Esophagus squamous epithelium (tissue), 5 donors: ENCODE data around the gene MAP3K5. TPM values are rescaled to one million over a fixed set of nuclear protein-coding genes. Genes with fewer than 3 reads are reported as not detected.

Experiments used
- DNase-seq: peaks from one replicate; lab custom pipeline; 2025; lab: John Stamatoyannopoulos, UW
- H3K27ac ChIP-seq, 4 donors: fragments of 200-600 bp; sonication (generic); one replicate each; pipeline ENCODE4 v1.5.1; 2016 to 2019; ENCODE audit warnings: mild to moderate bottlenecking in 1 of 4
- H3K27me3 ChIP-seq, 4 donors: fragments of 200-600 bp; sonication (generic); 1 replicate in 3 of 4; 2 replicates in 1 of 4; pipeline versions ENCODE4 v1.5.1 to v1.6.0; 2017 to 2021; ENCODE audit warnings: antibody characterized with exemption in 1 of 4
- H3K36me3 ChIP-seq, 3 donors: fragments of 200-600 bp; sonication (generic); one replicate each; pipeline ENCODE4 v1.5.1; 2016 to 2019
- H3K4me1 ChIP-seq, 3 donors: fragments of 200-600 bp; sonication (generic); one replicate each; pipeline ENCODE4 v1.5.1; 2017 to 2019
- H3K4me3 ChIP-seq, 4 donors: fragments of 200-600 bp; sonication (generic); 1 replicate in 3 of 4; 2 replicates in 1 of 4; pipeline ENCODE4 v1.5.1; 2016 to 2019; ENCODE audit warnings: mild to moderate bottlenecking in 2 of 4, moderate library complexity in 1 of 4
- H3K9me3 ChIP-seq, 3 donors: fragments of 200-600 bp; sonication (generic); one replicate each; pipeline ENCODE4 v1.5.1; 2016 to 2019
- POLR2A ChIP-seq, 4 donors: fragments of 450-650 bp; IDR thresholded peaks; one replicate each; pipeline ENCODE4 v1.6.1; 2017; ENCODE audit warnings: antibody characterized with exemption in 4 of 4, mild to moderate bottlenecking in 4 of 4, moderate library complexity in 3 of 4
- WGBS, 2 donors: methylation state at CpG; one replicate each; pipeline ENCODE4 v1.1.5; 2018; 5-methylcytosine and 5-hydroxymethylcytosine counted together
- intact Hi-C: fragments of 100-400 bp; cut with DNase I; formaldehyde crosslinking; loops from one replicate; pipeline ENCODE4 v1.15.0; 2022
- total RNA-seq, 4 donors: library from RNA; depleted of rRNA; stranded (reverse); fragments of >200 nt; gene quantifications; one replicate each; pipeline ENCODE4 v1.1.0, GENCODE V29; 2016
- TF ChIP-seq, protein P1 (sequence below), 6 experiments: fragments of 450-650 bp in 4 of 6; fragments of 200-600 bp in 2 of 6; sonication (generic) in 2 of 6; IDR thresholded peaks; one replicate each; pipeline ENCODE4 v1.5.1; 2016 to 2019; ENCODE audit warnings: antibody characterized with exemption in 6 of 6, mild to moderate bottlenecking in 4 of 6, moderate library complexity in 4 of 6
- donor health status: DM: yes; HTN: yes; CAD: no.

MAP3K5 gene
- total RNA-seq, 4 donors from 2014 or later: 9.2 to 22.9 (median 20.9) TPM

DNA sequence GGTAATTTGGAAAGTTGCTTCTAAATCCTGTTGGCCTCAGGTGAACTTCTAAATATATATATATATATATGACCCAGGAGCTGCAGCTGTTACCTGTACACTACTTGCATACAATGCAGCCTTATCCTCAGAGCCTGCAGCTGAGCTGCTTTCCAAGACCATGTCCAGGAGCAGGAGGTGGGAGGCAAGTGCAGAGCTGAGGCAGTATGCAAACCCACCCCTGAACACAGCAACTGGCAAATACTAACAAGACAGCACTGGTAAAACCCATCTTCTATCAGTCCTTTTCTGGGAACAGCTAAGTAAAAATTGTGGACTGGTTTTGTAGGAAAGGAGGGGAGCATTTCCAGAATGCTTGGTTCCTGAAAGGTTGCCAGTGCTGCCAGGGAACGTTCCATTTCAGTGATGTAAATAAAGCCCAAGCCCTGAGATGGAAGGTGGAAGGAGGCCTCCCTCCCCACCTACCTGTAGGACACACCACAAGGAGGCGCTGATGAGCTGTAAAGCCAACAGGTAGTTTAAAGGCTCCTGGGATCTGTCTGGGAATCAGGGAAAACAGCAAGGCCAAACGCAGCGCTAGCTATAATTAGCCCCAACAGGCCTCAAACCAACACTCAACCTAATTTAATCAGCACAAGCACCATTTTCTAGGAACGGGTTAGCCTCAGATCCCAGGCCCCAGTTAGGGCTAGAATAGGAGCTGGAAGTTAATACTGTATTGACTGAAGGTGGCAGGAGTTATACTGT, 148.3 kb downstream of the MAP3K5 start:
- Histone ChIP-seq H3K27ac (peak overlapping the region in 3 of 4 donors; percentile 53 to 69 (median 57)), H3K4me1 (peaks cover 4 to 40% (median 22%) of the 10 kb centered on the region in 3 donors), H3K36me3 (peaks cover 0 to 4% (median 0%) of the 10 kb centered on the region in 3 donors), H3K9me3 (no peaks in the 10 kb centered on the region), H3K27me3 (no peaks in the 10 kb centered on the region), H3K4me3 (no peak overlapping the region)
- WGBS, 2 donors: 4 to 5% methylated on average over 2 to 5 of the region's 5 CpGs
- intact Hi-C loops: loop anchor here (2.0 to 10.0 kb wide), 2 partner anchors 59 to 147 kb away; no protein-coding TSS in a partner anchor
- DNase-seq: peak; percentile 3
- TF ChIP-seq, protein P1, sequence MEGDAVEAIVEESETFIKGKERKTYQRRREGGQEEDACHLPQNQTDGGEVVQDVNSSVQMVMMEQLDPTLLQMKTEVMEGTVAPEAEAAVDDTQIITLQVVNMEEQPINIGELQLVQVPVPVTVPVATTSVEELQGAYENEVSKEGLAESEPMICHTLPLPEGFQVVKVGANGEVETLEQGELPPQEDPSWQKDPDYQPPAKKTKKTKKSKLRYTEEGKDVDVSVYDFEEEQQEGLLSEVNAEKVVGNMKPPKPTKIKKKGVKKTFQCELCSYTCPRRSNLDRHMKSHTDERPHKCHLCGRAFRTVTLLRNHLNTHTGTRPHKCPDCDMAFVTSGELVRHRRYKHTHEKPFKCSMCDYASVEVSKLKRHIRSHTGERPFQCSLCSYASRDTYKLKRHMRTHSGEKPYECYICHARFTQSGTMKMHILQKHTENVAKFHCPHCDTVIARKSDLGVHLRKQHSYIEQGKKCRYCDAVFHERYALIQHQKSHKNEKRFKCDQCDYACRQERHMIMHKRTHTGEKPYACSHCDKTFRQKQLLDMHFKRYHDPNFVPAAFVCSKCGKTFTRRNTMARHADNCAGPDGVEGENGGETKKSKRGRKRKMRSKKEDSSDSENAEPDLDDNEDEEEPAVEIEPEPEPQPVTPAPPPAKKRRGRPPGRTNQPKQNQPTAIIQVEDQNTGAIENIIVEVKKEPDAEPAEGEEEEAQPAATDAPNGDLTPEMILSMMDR (IDR thresholded peaks at IDR 0.05): peak; percentile 73 to 97 (median 94)
- TF ChIP-seq POLR2A (IDR thresholded peaks at IDR 0.05): no peak

- Histone ChIP-seq H3K4me3 (no peak overlapping the region), H3K27ac (no peak overlapping the region), H3K4me1 (peaks cover 1 to 27% (median 13%) of the 10 kb centered on the region in 3 donors), H3K9me3 (no peaks in the 10 kb centered on the region), H3K27me3 (no peaks in the 10 kb centered on the region), H3K36me3 (peaks cover 0 to 15% (median 1%) of the 10 kb centered on the region in 3 donors)
- no peak for DNase-seq
- 88 to 99% methylated on average over 1 to 3 of the region's 3 CpGs for WGBS, 2 donors
- TF ChIP-seq POLR2A (IDR thresholded peaks at IDR 0.05): no peak
- intact Hi-C loops: loop anchor here (10.0 kb wide), 1 partner anchor 57 kb away; no protein-coding TSS in a partner anchor
Measured at GRCh38 chr6:136641873-136642465, 150.3 kb downstream of the MAP3K5 start.

DNA sequence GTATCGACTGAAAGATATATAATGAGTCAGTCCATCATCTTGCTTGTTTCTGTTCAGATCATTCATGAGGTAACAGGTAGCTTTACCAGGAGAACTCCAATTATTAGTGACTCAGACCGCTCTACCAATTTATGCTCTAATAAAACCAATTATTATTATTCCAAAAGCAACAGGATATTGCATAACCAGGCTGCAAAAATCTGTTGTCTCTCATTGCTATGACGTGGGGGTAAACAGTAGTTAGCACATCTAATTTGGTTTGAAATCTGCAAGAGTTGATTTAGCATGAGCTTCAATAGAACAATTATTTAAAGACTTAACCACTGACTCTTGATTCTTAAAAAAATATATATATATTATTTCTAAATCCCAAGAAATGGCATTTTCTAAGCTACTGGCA, 151.1 kb downstream of the MAP3K5 start:
- Histone ChIP-seq H3K27me3 (no peaks in the 10 kb centered on the region), H3K27ac (no peak overlapping the region), H3K4me1 (peaks cover 0 to 19% (median 13%) of the 10 kb centered on the region in 3 donors), H3K36me3 (peaks cover 0 to 23% (median 7%) of the 10 kb centered on the region in 3 donors), H3K9me3 (no peaks in the 10 kb centered on the region), H3K4me3 (no peak overlapping the region)
- WGBS, 2 donors: 69 to 80% methylated on average over 3 of the region's 3 CpGs
- intact Hi-C loops: loop anchor here (10.0 kb wide), 1 partner anchor 56 kb away; no protein-coding TSS in a partner anchor
- DNase-seq: no peak
- TF ChIP-seq POLR2A (IDR thresholded peaks at IDR 0.05): no peak
- TF ChIP-seq, protein P1 (IDR thresholded peaks at IDR 0.05): no peak

DNA sequence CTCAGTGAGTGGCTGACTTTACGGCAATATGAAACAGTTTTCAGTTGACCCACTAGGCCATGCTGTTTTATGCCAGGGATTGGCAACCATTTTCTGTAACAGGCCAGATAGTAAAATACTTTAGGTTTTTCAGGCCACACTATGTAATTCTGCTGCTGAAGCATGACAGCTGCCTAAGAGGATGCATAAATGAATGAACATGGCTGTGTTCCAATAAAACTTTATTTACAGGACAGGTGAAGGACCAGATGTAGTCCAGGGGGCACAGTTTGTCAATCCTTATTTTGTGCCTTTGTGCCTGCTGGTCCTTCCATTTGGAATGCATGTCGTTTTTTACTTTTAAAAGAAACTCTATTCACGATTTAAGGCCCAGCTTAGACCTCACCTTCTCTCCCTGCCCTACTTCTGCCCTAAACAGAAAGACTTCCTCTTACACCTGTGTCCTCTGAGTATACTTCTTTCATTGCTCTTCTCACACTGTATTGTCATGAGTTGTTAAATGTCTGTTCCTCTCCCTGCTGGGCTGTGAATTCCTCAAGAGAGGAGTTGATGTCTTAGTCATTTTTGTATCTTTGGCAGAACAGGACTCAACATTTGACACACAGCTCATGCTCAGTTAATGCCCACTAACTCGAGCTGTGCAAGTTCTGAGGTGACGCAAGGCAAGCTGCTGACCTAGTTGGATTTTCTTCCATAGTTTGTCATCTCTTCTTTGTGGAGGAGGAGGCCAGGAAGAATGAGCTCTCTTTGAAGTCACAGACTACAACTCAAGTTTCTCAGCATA, 152.0 kb downstream of the MAP3K5 start:
- no peaks in the 10 kb centered on the region for H3K27me3 ChIP-seq
- no peak for DNase-seq
- WGBS, 2 donors: 73 to 79% methylated on average over 5 of the region's 5 CpGs
- H3K4me3 ChIP-seq: no peak overlapping the region
- intact Hi-C loops: loop anchor here (10.0 kb wide), 1 partner anchor 56 kb away; no protein-coding TSS in a partner anchor
- H3K4me1 ChIP-seq: peaks cover 0 to 15% (median 13%) of the 10 kb centered on the region in 3 donors
- TF ChIP-seq, protein P1 (IDR thresholded peaks at IDR 0.05): no peak
- TF ChIP-seq POLR2A (IDR thresholded peaks at IDR 0.05): no peak
- no peak overlapping the region for H3K27ac ChIP-seq
- H3K9me3 ChIP-seq: no peaks in the 10 kb centered on the region
- H3K36me3 ChIP-seq: peaks cover 0 to 31% (median 7%) of the 10 kb centered on the region in 3 donors

DNA sequence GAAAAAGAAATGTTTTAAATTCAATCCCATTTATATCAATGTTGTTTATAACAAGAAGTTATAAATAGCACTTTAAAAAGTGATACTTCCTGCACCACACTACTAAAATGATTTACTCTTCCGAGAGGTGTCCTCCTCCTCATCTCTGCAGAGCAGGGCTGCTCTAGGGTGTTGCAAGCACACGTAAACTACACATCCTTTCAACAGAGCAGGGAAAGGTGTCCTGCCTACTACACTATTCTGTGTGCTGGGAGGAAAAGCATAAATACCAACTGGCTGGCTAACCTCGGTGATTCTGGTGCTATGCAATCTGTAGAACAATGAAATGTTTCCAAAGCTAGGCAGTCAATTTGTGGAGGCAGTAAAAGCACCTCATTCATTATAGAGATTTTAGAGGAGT, 152.6 kb downstream of the MAP3K5 start:
- WGBS, 2 donors: 80 to 82% methylated on average over 3 of the region's 3 CpGs
- Histone ChIP-seq H3K36me3 (peaks cover 0 to 37% (median 7%) of the 10 kb centered on the region in 3 donors), H3K4me1 (peaks cover 0 to 12% (median 11%) of the 10 kb centered on the region in 3 donors), H3K27me3 (no peaks in the 10 kb centered on the region), H3K9me3 (no peaks in the 10 kb centered on the region), H3K4me3 (no peak overlapping the region), H3K27ac (no peak overlapping the region)
- intact Hi-C loops: loop anchor here (10.0 kb wide), 1 partner anchor 55 kb away; no protein-coding TSS in a partner anchor
- DNase-seq: no peak
- TF ChIP-seq POLR2A (IDR thresholded peaks at IDR 0.05): no peak
- TF ChIP-seq, protein P1 (IDR thresholded peaks at IDR 0.05): no peak
